B cell (primary cell): ENCODE data around the gene PANK2. TPM values are rescaled to one million over a fixed set of nuclear protein-coding genes. Genes with fewer than 3 reads are reported as not detected.
A peak's percentile ranks its signal among the peaks of the same experiment; 100 is the strongest.

Experiments used
- ATAC-seq: fragments of 200-7000 bp; cut with Tn5 transposase; one replicate; pipeline ENCODE4 v1.10.0; 2021; ENCODE audit warnings: low read depth, mild to moderate bottlenecking, moderate number of reproducible peaks, moderate library complexity
- CTCF ChIA-PET: fragments of 350-600 bp; sonication (Branson Sonifier 250); formaldehyde crosslinking; loops from one replicate; lab custom pipeline; 2021; ENCODE audit warnings: antibody characterized with exemption, inconsistent platforms; lab: Charles Lee
- POLR2A ChIA-PET: fragments of 350-600 bp; sonication (Branson Sonifier 250); formaldehyde crosslinking; loops from one replicate; lab custom pipeline; 2021; ENCODE audit warnings: antibody characterized with exemption; lab: Charles Lee
- DNase-seq: peaks from one replicate; pipeline ENCODE4 v3.0.0; 2013
- H2AFZ ChIP-seq: 2 replicates; pipeline ENCODE4 v1.6.1; 2012; ENCODE audit warnings: mild to moderate bottlenecking, low read depth, low read length; ENCODE audit not compliant: insufficient read depth, poor library complexity, severe bottlenecking
- H3K27ac ChIP-seq, 2 donors: 1 replicate in 1 of 2; 2 replicates in 1 of 2; pipeline ENCODE4 v1.5.1; 2012 to 2013; ENCODE audit warnings: low read length in 2 of 2, mild to moderate bottlenecking in 2 of 2, moderate library complexity in 1 of 2
- H3K27me3 ChIP-seq, 4 experiments: fragments of 200-600 bp in 1 of 4; sonication (generic) in 1 of 4; replicated peaks in 1 of 4; 1 replicate in 2 of 4; 2 replicates in 2 of 4; pipeline versions ENCODE4 v1.6.1 to v1.7.0; 2013 to 2016; ENCODE audit warnings: low read length in 3 of 4, mild to moderate bottlenecking in 2 of 4, mixed read lengths in 1 of 4, moderate library complexity in 1 of 4; ENCODE audit not compliant: insufficient read depth in 4 of 4, control insufficient read depth in 3 of 4; ENCODE audit errors: control extremely low read depth in 1 of 4
- H3K36me3 ChIP-seq, 2 experiments: replicated peaks in 1 of 2; 1 replicate in 1 of 2; 2 replicates in 1 of 2; pipeline versions ENCODE4 v1.6.1 to v1.7.1; 2013; ENCODE audit warnings: low read length in 1 of 2; ENCODE audit not compliant: insufficient read depth in 2 of 2, control insufficient read depth in 1 of 2; ENCODE audit errors: control extremely low read depth in 1 of 2, extremely low read depth in 1 of 2
- H3K4me1 ChIP-seq, 2 donors: fragments of 200-600 bp in 1 of 2; sonication (generic) in 1 of 2; 1 replicate in 1 of 2; 2 replicates in 1 of 2; pipeline versions ENCODE4 v1.5.1 to v1.6.1; 2013 to 2017; ENCODE audit warnings: low read length in 2 of 2; ENCODE audit not compliant: control insufficient read depth in 2 of 2, insufficient read depth in 2 of 2
- H3K4me2 ChIP-seq: replicated peaks from 2 replicates; pipeline ENCODE3; 2012; ENCODE audit warnings: mild to moderate bottlenecking, low read depth, low read length; ENCODE audit not compliant: poor library complexity, severe bottlenecking
- H3K4me3 ChIP-seq, 5 experiments: fragments of 200-600 bp in 1 of 5; sonication (generic) in 1 of 5; 1 replicate in 3 of 5; 2 replicates in 2 of 5; pipeline versions ENCODE4 v1.5.1 to v1.7.0; 2011 to 2016; ENCODE audit warnings: low read length in 4 of 5, mild to moderate bottlenecking in 4 of 5, low read depth in 2 of 5, control low read depth in 1 of 5, moderate library complexity in 1 of 5; ENCODE audit not compliant: insufficient read depth in 1 of 5; ENCODE audit errors: control extremely low read depth in 1 of 5, extremely low read depth in 1 of 5
- H3K79me2 ChIP-seq: fragments of 200-600 bp; sonication (generic); one replicate; pipeline ENCODE4 v1.6.0; 2016; ENCODE audit warnings: low read length; ENCODE audit not compliant: control insufficient read depth, insufficient read depth
- H3K9ac ChIP-seq: fragments of 200-600 bp; sonication (generic); 2 replicates; pipeline ENCODE4 v1.6.1; 2017; ENCODE audit warnings: mild to moderate bottlenecking, low read length, moderate library complexity
- H3K9me3 ChIP-seq, 3 donors: one replicate each; pipeline versions ENCODE4 v1.6.1 to v1.7.1; 2013; ENCODE audit warnings: low read length in 2 of 3; ENCODE audit not compliant: control insufficient read depth in 2 of 3, insufficient read depth in 1 of 3; ENCODE audit errors: control extremely low read depth in 1 of 3
- H4K20me1 ChIP-seq: 2 replicates; pipeline ENCODE4 v1.6.0; 2012; ENCODE audit warnings: mild to moderate bottlenecking, low read length; ENCODE audit not compliant: insufficient read depth, control insufficient read depth, poor library complexity, severe bottlenecking
- H3K27ac Mint-ChIP-seq: one replicate; pipeline ENCODE4 v1.8.0; 2021; ENCODE audit warnings: mixed read lengths
- H3K27me3 Mint-ChIP-seq: one replicate; pipeline ENCODE4 v1.8.0; 2021; ENCODE audit warnings: mixed read lengths
- H3K4me1 Mint-ChIP-seq: one replicate; pipeline ENCODE4 v1.8.0; 2021; ENCODE audit warnings: mixed read lengths
- H3K4me3 Mint-ChIP-seq: one replicate; pipeline ENCODE4 v1.8.0; 2021; ENCODE audit warnings: mixed read lengths
- H3K9me3 Mint-ChIP-seq: one replicate; pipeline ENCODE4 v1.8.0; 2022; ENCODE audit warnings: mixed read lengths; ENCODE audit not compliant: insufficient read depth
- EZH2 ChIP-seq: IDR thresholded peaks from 2 replicates; pipeline ENCODE4 v1.6.1; 2012; ENCODE audit warnings: borderline replicate concordance, low read depth, mild to moderate bottlenecking, moderate library complexity, low read length; ENCODE audit not compliant: insufficient read depth, poor library complexity, severe bottlenecking
- WGBS: methylation state at CpG from one replicate; pipeline ENCODE4 v1.1.5; 2013; ENCODE audit warnings: missing lambda C conversion rate; ENCODE audit not compliant: insufficient coverage; 5-methylcytosine and 5-hydroxymethylcytosine counted together
- intact Hi-C: fragments of 100-400 bp; cut with micrococcal nuclease; formaldehyde crosslinking; loops from one replicate; pipeline ENCODE4 v1.10.0; 2022
- polyA plus RNA-seq: library from polyadenylated mRNA; depleted of rRNA; stranded (reverse); fragments of >200 nt; gene quantifications from 2 replicates; pipeline ENCODE4 v1.2.3, GENCODE V29; 2012
- total RNA-seq, 2 donors: library from RNA; stranded (reverse); fragments of 120-200 nt in 1 of 2; gene quantifications; 1 replicate in 1 of 2; 2 replicates in 1 of 2; pipeline versions ENCODE4 v1.2.3 to v1.2.4, GENCODE V29; 2013 to 2022
- TF ChIP-seq, protein P1 (sequence below): fragments of 200-600 bp; IDR thresholded peaks from one replicate; pipeline ENCODE4 v1.8.0; 2022; ENCODE audit warnings: antibody characterized with exemption, mild to moderate bottlenecking

The PANK2 gene
- total and polyA plus RNA-seq, 2 donors (not counting 1 experiment from before 2014, with no cell fraction given) = 20.5 to 63.3 TPM

DNA sequence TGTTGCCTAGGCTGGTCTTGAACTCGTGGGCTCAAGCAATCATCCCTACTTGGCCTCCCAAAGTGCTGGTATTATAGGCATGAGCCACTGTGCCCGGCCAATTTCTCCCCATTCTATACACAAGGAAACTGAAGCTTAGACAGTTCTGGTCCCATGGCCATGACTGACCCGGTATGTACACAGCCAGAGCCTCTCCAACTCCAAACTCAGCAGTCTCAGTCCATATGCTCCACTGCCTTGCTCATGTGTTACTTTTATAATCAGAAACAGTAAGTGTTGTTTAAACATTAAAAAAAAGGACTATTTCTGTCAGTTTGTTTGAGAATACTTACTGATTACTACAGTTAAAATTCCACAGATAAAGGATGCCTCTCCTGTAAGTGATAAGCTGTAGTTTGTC lies 75.5 kb downstream of the PANK2 start:
- Histone ChIP-seq H2AFZ (no peak overlapping the region), H3K9ac (no peak overlapping the region), H3K9me3 (no peaks in the 10 kb centered on the region), H3K27ac (no peak overlapping the region), H3K4me3 (no peak overlapping the region), H3K4me2 (no peak overlapping the region), H3K36me3 (no peaks in the 10 kb centered on the region), H3K27me3 (no peaks in the 10 kb centered on the region), H3K79me2 (no peaks in the 10 kb centered on the region), H4K20me1 (no peaks in the 10 kb centered on the region), H3K4me1 (no peaks in the 10 kb centered on the region)
- H3K4me3 Mint-ChIP-seq = no peak overlapping the region
- ChIA-PET POLR2A (no interaction called here), CTCF (no interaction called here)
- WGBS = 94% methylated on average over 2 of the region's 3 CpGs
- intact Hi-C loops = no loop called here
- no peak overlapping the region for H3K27ac Mint-ChIP-seq
- H3K27me3 Mint-ChIP-seq = no peaks in the 10 kb centered on the region
- DNase-seq = no peak
- ATAC-seq = no peak
- TF ChIP-seq, protein P1, sequence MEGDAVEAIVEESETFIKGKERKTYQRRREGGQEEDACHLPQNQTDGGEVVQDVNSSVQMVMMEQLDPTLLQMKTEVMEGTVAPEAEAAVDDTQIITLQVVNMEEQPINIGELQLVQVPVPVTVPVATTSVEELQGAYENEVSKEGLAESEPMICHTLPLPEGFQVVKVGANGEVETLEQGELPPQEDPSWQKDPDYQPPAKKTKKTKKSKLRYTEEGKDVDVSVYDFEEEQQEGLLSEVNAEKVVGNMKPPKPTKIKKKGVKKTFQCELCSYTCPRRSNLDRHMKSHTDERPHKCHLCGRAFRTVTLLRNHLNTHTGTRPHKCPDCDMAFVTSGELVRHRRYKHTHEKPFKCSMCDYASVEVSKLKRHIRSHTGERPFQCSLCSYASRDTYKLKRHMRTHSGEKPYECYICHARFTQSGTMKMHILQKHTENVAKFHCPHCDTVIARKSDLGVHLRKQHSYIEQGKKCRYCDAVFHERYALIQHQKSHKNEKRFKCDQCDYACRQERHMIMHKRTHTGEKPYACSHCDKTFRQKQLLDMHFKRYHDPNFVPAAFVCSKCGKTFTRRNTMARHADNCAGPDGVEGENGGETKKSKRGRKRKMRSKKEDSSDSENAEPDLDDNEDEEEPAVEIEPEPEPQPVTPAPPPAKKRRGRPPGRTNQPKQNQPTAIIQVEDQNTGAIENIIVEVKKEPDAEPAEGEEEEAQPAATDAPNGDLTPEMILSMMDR = no peak
- no peak for TF ChIP-seq EZH2
- no peaks in the 10 kb centered on the region for H3K9me3 Mint-ChIP-seq
- no peaks in the 10 kb centered on the region for H3K4me1 Mint-ChIP-seq

- Mint-ChIP-seq H3K4me1 (no peaks in the 10 kb centered on the region), H3K4me3 (no peak overlapping the region), H3K9me3 (no peaks in the 10 kb centered on the region), H3K27me3 (no peaks in the 10 kb centered on the region), H3K27ac (peak overlapping the region; percentile 26)
- ATAC-seq (no peak), DNase-seq (no peak)
- H3K79me2 ChIP-seq = no peaks in the 10 kb centered on the region
- intact Hi-C loops = no loop called here
- H2AFZ ChIP-seq = no peak overlapping the region
- H3K27me3 ChIP-seq = no peaks in the 10 kb centered on the region
- no peaks in the 10 kb centered on the region for H3K36me3 ChIP-seq
- no peak overlapping the region for H3K4me3 ChIP-seq
- TF ChIP-seq EZH2 = no peak
- TF ChIP-seq, protein P1 = no peak
- H4K20me1 ChIP-seq = no peaks in the 10 kb centered on the region
- ChIA-PET POLR2A (no interaction called here), CTCF (no interaction called here)
- no peak overlapping the region for H3K9ac ChIP-seq
- H3K4me1 ChIP-seq = no peaks in the 10 kb centered on the region
- no peak overlapping the region for H3K27ac ChIP-seq
- H3K9me3 ChIP-seq = no peaks in the 10 kb centered on the region
- H3K4me2 ChIP-seq = no peak overlapping the region
These were observed 77.4 kb downstream of the PANK2 start for GRCh38 chr20:3966571-3966970.
